HG03558 (cell line): ENCODE data around the gene IL20RA.
"Not testable (repeated sequence)": the region's sequence is repeated elsewhere in the genome, so short reads cannot be mapped to it uniquely, and the experiment has no call there.

ENCODE experiments used
- ATAC-seq: cut with Tn5 transposase; IDR thresholded peaks from one replicate; pipeline ENCODE4 v1.9.1; 2021; ENCODE audit warnings: moderate number of reproducible peaks; ENCODE audit not compliant: unreplicated experiment; ENCODE audit errors: extremely low read depth

Gene IL20RA

DNA sequence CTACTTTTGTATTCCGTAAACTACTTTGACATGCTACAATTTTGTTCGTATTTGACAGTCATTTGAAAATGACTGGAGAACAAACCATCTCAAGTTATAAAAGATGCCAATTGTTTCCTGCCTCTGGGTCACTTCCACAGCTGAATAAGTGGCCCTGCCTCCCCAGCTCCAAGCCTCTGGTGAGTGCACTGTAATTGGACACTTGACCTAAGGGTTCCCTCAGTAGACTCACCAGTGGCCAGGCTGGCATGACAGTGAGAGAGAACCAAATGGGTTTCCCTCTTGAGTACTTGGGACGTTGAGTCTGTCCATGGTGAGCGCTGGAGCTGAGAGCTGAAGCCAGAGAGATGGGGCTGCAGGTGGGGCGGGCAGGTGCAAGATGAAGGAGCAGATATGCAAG is 65.6 kb downstream of the IL20RA start:
- no peak for ATAC-seq

DNA sequence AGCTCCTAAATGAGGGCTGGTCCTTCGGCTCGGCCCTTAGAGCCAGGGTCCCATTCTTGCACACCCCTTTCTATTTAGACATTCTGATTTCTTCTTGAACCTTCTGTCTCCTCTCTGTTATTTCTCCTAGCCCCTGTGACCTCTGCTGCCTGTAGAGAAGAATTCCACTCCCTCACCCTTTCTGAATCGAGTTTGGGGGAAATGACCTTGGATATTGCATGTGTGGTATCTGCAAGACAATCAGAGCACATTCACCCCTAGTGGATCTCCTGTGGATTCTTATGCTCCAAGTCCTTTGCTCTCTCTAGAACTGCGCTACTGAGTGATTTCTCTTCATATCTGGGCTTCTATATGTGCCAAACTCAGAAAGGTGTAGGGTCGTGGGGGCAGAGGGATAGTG is 67.7 kb downstream of the IL20RA start:
- no peak for ATAC-seq

DNA sequence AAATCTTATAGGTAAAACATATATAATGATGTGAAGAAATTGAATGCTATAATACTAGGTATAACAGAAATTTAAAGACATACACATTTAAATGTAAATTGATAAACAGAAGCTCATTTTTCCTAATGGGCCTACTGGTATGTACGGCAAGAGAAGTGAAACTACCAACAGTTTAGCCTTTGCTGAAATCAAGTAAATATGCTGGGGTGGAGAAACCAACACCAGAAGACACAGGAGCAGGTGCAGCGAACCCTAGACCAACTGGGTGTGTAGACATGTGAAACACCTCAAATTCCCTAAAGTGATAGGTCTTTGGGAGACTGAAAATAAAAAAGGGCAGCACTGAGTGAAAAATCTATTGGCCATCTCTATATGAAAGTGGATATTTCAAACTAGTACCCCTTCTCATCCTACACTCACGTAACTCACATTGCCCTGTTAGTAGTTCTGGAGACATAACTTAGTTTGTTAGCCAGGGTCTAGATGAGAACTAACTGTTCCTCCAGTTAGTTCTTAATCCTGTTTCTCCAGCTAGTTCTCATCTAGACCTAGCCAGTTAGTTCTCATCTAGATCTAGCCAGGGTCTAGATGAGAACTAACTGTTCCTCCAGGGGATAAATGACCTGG is 69.6 kb downstream of the IL20RA start:
- ATAC-seq = no peak

DNA sequence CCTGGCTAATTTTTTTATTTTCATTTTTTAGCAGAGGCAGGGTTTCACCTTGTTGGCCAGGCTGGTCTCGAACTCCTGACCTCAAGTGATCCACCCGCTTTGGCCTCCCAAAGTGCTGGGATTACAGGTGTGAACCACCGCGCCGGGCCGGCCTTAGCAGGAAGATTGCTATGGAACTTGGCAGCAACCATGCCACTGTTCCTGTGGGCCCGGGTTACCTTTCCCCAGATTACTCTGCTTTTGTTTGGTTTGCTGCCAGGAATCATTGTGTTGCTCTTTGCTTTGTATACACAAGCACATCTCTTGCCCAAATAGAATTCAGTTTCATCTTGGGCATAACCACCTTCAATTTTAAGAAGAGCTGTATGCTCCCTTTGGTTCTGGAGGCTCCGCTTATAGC is 71.0 kb downstream of the IL20RA start:
- ATAC-seq = not testable (repeated sequence)

DNA sequence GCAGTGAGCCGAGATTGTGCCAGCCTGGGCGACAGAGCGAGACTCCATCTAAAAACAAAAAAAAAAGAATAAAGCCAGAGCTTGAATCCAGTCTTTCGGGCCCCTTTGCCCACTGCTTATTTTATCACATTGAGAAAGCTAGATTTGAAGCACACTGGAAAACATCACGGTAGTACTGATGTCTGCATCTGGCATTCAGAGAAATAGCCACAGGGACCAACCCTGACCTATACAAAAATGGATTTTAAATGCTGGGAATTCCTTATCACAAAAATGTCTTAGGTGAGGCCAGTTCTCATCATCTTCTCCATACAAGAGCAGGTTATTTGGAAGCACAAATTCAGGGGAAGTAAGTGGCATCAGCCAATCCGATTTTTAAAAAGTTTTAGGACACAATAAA is 73.2 kb downstream of the IL20RA start:
- ATAC-seq = no peak

DNA sequence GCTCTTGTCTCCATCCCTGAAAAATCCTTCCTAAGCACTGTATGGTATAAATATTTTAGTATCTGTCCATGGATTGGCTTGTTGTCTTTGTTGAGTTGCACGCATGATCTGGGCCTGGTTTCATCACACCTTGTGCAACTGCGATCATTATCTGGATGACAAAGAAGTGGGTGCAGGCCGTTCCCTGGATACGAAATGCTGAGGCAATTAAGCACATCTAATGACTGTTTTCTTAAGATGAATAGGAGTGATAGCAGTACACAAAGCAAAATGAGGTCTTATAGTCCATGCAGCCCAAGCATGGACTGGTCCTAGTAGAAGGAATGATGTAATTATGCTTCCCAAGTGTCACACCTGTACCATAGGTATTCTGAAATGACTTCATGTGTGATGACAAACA is 74.8 kb downstream of the IL20RA start:
- no peak for ATAC-seq

DNA sequence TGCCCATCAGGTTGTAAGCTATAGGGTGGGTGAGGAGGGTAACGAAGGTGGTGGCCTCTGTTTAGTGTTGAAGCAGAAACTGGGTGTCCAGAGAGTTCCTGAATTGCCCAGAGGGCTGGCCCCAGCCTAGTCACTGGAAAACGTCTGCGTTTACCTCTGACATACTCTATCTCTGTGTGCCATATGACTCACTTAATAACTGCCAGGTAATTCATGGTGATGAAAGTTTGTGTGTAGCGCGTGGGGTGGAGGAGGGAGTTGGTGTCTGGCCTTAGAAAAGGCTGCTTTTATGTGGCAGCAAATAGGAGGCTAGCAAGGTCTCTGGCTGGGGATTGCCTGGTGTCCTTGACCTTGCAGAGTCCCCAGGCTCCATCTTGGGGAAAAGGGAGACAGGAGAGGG is 75.3 kb downstream of the IL20RA start:
- ATAC-seq = no peak

DNA sequence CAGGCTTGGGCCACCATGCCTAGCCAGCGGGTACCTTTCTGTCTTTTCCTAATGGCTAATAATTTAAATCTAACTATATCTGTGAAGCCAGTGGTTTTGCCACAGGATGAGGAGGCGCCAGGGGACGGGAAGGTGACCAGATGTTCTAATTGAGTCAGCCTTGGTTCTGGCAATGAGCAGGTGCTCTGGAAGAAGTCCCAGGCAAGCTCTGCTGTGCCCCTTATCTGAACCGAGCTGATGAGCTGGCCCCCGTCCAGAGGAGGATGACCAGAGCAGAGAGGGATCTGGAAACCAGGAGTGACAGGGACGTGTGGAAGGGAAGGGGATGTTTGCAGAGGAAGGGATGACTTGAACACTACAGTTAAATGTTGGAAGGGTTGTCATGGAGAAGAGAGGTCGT is 75.9 kb downstream of the IL20RA start:
- no peak for ATAC-seq

DNA sequence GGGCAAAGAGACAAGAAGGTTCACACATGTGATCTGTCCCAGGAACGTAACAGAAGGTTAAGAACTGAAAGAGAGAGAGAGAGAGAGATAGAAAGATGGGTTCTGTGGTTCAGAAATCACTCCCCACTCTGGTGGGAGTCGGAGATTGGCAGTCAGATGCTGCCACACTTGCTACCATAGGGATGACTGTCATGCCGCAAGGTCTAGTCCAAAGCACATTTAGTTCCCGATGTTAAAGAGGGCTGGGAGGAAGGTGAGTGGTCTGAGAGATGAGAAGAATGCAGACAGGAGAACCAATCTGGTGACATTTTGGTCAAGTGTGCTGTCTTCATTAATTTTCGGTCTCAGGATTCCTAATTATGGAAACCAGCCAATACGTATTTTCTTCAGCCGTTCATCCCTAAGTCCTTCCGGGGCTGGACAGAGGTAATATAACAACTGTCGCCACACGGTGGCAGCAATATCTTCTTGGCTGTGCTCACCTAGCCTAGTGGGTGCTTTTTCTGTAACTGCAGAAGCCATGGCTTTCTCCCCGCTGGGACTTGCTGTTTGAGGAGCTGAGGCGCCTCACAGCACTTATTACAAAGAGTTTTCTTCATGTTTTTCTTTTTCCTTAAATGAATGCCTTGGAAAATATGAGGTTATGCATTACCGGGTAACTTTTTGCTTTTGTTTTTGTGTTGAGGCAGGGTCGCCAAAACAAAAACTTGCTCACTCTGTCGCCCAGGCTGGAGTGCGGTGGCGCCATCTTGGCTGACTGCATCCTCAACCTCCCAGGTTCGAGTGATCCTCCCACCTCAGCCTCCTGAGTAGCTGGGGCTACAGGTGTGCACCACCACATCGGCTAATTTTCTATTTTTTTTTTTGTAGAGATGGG is 76.7 kb downstream of the IL20RA start:
- ATAC-seq = peak; percentile 68

DNA sequence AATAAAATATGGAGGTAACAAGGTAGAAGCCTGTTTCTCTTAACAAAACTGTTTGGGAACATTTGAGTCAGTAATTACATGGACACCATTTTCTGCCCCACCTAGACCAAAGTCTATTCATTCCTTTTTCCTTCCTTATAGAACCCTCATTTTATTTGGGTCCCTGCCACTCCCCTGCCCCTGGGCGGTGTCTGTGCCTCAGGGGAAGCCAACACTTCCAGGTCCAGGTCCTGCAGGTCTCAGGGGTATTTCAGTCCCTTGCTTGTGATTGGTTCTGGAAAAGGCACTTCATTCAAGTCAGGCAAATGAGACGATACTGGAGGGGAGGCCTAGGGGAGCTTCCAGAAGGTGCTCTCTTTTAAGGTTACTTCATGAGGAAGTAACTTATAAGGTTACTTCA is 80.4 kb downstream of the IL20RA start:
- no peak for ATAC-seq

DNA sequence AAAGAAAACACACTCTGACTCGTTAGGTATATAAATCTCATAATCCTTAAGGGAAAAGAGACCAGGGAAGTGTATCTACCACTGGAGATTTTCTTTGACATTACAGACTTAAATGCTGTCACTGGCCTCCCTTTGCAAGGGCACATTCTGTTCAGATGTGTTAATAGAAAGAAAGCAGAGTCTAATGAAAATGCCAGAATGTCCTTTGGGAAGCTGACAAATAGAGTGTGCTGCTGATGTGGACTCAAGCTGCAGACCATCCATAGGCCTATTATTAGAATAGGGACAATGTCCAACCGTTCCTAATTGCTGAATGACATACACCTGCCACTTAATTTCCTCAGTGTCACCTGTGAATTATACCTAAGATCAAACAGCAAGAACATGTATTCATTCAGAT is 81.5 kb downstream of the IL20RA start:
- no peak for ATAC-seq

DNA sequence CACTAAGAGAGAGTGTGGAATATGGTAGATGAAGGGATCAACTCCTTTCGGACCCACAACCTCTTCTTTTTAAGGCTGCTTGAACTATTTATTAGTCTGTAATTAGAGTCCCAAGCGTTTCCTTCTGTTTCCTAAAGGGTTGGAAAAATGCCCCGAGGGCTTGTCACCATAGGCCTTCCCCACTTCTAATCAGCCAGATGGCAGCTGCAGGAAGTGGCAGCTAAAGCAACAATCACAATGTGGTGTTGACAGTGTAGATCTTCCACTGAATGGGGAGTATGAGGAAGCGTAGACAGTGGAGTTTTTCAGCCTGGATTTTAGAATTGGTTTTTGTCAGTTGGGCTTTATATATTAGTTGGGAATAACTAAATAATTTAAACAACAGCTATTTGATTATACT is 82.1 kb downstream of the IL20RA start:
- ATAC-seq = no peak

DNA sequence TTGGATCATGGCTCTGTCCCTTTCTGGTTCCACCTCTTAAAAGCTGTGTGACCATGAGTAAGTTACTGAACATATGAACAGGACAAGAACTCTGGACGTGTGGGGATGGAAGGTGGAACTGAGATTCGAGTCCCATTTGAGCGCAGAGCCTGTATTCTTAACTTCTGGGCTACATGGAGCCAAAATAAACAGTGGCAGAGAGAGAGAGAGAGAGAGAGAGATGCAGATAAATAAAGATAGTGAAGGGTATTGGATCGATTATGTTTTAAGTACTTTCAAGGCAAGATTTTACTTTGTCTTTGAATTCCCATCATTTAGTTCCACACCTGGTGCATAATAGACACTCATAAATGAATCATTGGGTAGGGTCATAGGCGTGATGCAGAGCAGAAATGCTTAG is 82.9 kb downstream of the IL20RA start:
- no peak for ATAC-seq

DNA sequence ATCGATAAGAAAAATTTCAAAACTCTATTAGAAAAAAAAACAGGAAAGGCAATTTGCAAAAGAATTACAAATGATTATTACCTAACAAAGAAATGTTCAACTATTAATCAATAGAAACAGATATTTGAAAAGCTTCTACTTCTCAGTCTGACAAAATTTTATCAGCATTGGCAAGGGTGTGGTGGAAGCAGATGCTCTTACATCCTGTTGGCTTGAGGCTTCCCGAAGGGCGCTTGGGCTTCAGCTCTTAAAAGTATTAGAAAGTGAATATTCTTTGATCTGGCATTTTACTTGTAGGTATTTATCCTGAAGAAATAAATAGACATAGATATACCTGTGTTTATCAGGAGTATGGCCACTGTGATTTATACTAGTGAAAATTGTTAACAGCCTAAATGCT is 84.0 kb downstream of the IL20RA start:
- no peak for ATAC-seq

DNA sequence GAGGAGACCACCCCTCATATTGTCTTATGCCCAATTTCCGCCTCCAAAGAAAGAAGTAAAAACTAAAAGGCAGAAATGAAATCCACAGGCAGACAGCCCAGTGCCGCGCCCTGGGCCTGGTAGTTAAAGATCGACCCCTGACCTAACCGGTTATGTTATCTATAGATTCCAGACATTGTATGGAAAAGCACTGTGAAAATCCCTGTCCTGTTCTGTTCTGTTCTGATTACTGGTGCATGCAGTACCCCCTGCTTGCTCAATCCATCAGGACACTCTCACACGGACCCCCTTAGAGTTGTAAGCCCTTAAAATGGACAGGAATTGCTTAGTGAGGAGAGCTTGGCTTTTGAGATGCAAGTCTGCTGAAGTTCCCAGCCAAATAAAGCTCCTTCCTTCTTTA is 84.8 kb downstream of the IL20RA start:
- not testable (repeated sequence) for ATAC-seq

DNA sequence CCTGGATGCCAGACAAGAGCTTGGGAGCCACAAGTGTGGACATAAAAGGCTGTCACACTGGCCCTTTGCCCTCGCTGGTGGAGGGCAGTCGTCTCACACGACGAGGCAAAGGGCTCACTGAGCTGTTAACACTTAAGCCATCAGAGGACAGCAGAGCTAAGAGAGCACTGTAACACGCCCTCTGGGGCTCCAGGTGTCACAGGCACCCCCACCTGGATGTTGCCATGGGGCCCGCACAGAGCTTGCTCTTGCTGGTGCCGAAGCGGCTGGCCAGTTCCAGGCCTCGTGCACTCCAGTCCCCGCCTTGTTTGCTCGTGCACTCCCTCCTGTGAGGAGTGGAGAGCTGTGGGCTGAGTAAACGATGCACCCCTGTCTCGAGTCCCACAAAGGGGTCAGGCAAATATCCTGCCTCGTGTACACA is 85.3 kb downstream of the IL20RA start:
- ATAC-seq = no peak

DNA sequence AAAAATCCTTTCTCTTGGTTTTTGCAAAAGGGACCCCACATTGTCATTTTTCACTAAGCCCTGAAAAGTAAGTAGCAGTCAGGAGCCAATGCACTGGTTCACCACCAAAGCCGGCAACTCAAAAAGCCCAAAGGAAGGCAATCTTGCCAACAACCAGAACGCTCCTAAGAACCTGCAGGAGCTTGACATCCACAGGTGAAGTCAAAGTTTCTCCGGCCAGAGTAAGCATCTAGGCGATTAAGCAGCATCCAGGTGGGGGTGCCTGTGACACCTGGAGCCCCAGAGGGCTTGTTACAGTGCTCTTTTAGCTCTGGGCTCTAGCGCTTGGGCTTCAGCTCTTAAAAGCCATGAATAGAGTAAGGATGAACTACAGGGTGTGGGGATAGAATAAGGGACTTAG is 86.6 kb downstream of the IL20RA start:
- no peak for ATAC-seq

DNA sequence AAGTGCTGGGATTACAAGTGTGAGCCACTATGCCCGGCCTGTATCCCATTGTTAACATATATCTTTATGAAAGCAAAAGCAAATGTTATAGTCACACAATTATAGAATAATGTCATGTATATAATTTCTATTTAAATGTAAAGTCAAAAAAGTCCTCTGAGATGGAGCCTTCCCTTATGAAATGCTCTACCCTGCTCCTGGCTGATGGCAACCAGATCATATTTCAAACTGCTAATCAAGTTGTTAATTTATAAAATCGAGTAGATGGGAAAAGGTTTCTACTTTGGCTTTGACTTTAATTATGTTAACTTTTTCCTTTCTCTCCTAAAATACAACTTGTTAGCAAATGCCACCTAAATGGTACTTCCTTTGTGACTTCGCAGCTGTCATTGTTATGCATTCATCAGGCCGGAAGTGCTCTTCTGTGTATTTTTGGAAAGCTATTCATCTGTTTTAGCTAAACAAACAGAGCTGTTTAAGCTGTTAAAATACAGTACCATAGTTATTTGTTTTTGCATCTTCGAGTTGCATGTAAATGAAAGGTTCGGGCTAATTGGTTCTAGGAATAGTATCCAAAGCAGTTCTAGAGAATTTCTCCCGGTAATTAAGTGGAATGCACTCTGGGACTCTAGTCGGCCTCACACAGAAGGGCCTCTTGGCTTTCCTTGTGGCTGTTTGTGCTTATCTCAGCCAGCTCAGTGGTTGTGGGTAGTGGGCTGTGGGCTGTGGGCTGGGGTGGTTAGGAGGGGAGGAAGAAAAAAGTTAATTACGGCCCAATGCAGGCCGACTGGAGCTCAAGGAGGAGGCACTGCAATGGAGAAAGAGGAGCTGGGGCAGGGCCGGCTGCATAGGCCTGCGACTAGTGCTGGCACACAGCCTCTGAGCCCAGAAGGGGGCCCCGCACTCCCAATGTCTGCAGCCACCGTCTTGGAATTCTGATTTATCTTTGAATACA is 87.9 kb downstream of the IL20RA start:
- no peak for ATAC-seq

DNA sequence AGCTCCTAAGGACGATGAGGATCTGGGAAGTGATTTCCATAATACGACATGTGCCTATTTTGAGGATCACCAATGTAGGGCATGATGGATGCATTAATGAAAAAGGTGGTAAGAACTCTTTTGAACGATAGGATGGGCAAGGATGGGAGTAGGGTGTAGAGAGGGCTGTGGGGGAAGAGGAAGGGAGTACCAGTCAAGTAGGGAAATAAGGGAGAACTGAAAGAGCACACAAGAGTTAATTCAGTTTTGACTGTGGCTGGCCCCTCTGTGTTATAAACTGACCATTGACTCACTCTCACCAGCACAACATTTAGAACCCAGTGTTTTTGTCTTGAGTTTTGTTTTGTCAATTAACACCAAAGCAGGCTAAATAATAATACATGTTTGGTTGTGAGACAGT is 89.6 kb downstream of the IL20RA start:
- ATAC-seq = no peak

DNA sequence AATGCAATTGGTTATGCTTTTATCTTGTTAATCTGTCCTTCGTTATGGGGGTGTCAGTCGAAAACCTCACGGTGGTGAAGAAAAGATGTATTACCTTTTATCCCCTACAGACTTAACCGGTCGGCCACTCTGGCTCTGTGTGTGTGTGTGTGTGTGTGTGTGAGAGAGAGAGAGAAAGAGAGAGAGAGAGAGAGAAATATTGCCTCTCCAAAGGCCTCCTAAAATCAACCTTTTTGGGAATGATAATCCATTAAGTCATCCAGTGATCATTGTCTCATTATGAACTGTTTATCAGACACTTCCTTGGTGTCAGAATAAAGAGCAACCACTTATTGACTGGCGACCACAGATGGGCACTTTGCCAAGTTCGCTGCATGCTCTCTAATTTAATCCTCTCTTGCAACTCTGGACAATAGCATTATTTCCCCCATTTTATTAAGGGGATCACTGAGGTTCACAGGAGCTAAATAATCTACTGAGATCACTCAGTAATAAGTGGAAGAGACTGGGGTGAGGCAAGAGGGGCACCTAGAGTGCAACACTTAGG is 92.0 kb downstream of the IL20RA start:
- ATAC-seq = no peak
